HG02678 (cell line): Measurements from ENCODE around the gene SIM1.

ENCODE experiments used
- ATAC-seq: cut with Tn5 transposase; IDR thresholded peaks from one replicate; pipeline ENCODE4 v1.9.1; 2021; ENCODE audit warnings: mild to moderate bottlenecking, moderate library complexity; ENCODE audit not compliant: unreplicated experiment

Gene SIM1

DNA sequence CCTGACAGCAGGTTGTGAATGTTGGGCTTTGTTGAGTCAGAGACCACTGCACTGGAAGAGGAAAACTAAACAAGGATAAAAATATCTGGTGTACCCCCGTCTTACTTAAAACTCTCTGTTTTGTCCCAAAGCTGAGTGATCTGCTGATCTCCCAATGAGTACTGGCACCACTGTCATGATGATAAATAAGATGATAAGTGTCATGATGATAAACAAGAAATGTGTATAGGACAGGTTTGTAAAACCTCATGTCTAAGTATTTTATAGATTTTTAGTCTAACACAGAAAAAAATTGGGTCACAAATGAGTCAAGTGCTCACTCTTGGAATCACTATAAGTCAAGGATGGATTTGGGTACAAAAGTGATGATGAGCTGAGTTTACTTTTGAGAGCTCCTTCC lies 8.5 kb upstream of the SIM1 start:
- ATAC-seq = no peak

- ATAC-seq = peak; percentile 84
Measured at GRCh38 chr6:100472674-100473073, 8.0 kb upstream of the SIM1 start.

- no peak for ATAC-seq
Measured at GRCh38 chr6:100470422-100471120, 5.8 kb upstream of the SIM1 start.

GRCh38 chr6:100469101-100469859 lies 4.6 kb upstream of the SIM1 start:
- no peak for ATAC-seq

DNA sequence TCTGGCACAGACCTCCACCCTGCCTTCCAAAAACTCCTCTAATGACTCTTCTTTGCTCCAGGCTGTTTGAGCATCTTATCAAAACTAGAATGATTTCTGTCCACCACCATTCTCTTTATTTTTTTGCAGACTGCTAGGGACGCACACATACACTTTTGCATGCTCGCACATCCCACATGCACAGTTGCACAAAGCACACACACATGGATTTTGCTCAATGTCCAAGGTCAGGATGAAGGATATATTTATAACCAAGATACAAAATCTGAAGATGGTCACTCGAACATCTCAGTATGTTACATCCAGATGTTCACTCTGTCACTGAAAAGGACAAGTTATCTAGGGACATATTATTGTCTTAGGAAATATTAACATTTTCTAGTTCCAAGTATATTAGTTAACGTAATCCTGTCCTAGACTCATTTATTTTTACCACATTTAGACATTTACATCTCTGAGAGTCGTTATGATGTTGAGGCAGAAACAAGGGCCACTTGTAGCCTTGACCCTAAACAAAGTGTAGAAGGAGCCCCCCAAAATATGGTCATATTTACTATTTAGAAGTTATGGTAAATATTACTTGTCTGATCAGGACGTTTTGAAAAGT lies 3.4 kb upstream of the SIM1 start:
- no peak for ATAC-seq

DNA sequence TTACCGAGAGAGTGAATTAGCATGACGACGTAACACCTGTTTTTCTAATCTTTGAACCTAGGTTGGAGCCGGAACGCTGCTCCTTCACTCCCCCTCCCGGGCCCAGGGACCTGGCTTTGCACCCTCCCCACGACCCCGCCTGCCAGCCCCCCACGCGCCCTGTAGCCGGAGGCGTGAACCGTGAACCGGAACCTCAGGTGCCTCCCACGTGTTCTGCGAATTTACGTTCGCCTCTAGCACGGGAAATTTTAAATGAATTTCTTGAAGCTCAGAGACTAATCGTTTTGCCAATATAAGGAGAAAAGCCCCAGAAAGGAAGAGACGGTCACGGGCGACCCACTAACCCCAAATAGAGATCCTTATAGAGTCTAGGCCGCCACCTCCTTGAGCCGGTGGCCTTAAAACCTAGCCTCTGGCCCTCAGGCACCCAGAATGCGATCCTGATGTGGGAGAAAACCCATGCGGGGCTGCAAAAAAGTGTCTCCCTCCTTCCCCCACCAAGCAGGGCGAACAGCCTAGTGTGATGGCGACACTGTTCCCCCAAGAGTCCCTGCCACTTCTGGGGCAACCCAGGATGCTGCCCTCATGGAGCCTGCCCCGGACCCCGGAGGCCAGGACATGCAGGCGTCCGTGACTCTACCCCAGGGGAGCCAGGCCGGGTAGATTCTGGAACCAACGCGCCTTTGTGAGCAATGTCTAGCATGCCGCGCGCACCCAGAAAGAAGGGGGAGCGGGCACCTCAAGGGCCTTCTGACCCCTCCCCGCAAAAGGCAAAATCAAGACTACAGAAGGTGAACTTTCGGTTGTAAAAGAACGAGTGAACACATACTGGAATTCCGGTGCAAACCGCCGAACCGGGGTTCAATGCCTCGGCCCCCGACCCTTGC lies 2.7 kb upstream of the SIM1 start:
- ATAC-seq = no peak

DNA sequence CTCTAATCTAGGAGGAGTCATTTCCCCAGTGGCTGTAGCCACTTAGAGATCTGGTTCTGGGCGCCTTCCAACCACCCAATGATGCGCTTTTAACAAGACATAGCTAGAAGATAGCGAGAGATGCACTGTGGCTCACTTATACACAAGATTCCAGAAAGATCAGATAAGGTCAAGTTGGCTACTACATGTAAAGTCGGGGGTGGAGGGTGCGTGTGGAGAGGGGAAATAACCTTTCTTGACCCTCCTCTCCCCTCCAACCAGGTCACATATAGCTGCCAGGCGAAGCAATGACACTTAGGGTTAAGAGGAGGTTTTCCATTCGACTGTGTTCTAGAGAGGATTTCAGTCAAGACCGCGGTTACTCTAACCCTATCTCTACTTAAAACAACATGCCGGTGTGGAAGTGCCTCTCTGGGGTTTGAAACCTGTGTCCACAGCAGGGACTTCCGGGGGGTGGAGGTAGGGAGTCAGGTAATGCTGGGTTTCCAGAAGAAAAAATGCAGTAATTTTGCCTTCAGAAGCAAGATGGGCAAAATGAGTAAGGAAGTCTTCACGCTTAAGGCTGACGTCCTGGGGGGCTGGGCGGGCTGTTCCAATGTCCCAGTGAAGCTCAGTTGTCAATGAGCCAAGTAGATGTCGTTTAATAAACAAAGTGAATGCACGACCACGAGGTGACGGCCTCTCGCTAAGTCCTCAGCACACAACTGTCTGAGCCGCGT lies 1.8 kb upstream of the SIM1 start:
- ATAC-seq = no peak

- no peak for ATAC-seq
Measured at GRCh38 chr6:100465701-100466409, 1.1 kb upstream of the SIM1 start.

- no peak for ATAC-seq
Measured at GRCh38 chr6:100464162-100464851, 414 bp downstream of the SIM1 start.

DNA sequence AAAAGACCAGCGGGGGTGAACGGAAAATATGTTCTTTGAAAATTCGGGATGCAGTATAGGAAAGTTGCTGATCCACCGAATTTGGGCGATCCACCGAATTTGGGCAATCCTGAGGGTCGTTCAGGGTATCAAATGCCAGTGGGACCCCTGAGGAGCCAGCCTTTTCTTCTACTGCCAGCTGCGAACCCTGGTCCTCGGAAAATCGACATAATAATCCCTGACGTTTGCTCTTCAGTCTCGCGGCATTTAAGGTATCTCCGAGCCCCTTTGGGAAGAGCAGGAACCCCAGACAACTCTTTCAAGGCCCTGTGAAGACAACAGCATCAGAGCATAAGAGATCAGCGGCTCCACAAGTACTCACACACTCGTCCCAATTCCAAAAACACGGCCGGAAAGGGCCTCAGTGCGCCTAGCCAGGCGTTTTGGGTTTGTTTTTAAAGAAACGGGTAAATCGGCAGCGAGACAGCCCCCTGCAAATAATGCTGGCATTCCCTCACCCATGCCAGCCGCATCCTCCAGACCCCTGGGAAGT lies 1.0 kb downstream of the SIM1 start:
- no peak for ATAC-seq

DNA sequence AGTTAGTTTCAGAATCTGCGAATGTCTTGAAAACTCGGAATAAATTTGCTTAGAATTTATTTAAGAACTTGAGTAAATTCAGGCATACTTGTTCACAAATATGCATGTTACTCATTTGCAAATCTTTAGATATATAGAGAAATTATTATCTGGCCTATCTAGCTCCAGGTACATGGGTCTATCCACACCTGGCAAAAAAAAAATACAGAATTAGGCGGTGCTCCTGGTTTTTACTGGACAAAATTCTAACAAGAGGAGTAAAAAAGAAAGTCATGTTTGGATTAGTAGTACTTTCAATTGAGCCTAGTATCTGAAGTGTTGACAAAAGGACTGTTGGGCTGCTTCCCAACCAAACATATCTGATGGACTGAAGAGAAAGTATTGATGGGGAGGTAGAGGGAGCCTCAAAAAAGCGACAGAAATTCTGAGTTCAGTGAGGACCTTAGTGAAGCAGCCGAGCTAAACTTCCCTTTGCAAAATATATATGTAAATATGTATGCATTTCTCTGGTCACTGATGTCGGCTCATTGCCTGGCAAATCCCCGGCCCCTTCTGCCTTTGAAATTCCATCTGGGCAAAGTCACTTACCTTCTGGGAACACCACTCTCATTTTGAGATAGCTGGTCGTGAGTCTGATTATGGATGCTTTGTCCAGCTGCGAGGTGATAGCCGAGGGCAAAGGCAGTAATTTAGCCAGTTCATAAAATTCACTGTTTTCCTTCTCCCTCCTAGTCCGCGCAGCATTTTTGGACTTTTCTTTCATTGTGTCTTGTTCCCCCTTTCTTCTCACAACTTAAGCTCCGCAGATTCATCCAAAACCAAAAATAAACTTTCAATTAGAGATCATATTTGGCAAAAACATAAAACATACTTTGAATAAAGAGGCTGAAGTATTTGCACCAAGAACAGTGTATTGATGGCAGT lies 1.8 kb downstream of the SIM1 start:
- no peak for ATAC-seq

GRCh38 chr6:100461917-100462705 lies 2.6 kb downstream of the SIM1 start:
- no peak for ATAC-seq

DNA sequence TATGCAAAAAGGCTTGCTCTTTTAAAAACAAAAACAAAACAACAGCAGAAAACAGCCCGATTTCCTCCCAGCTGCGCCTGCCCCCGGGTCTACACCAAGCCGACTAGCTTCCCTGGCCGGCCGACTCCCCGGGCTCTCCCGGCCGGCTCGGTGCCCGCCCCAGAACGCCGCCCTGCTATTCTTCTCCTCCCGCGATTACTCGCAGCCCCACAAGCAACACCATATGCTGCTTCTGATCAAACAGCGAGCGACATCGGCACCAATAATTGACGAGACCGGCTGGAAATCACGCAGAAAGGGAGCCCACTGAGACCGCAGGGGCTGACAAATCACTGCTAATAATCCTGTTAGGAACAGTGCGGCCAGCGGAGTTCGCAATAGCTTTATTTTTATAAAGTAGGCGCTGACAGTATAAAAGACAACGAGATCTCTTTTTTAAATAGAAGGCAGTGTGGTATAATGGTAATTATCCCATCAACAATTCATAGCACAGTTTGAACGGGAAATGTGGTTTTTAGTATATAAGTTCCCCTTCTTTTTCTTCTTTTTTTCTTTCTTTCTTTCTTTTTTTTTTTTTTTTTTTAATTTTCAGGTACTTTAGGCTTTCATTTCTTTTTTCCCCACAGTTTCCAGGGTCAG lies 3.3 kb downstream of the SIM1 start:
- ATAC-seq = no peak

GRCh38 chr6:100460650-100461204 lies 4.0 kb downstream of the SIM1 start:
- no peak for ATAC-seq

DNA sequence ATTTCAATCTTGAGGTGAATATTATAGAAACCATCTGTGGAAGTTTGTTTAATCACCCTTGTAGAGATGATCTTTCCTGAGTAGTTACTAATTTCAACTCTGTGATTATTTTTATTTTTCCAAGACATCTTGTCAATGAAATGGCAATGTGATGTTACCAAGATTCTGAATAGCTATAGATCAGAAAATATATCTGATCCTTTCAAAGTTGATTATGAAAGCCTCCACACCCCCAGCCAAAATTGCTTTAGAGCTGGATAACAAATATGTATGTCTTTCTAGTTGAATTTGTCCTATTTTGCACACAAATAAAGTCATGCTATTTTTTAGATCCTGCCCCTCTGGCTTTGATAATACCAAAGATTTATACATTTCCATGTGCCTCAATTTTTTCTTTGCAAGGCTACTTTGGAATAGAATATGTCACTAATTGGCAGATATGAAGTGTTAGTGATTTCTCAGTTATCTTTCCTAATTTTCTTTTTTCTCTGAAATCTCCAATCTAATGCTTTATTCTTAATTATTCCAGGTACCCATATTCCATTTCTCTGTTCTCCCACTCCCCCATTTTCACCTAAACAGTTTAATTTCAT lies 5.0 kb downstream of the SIM1 start:
- no peak for ATAC-seq
